Stimulated activated CD4-positive, alpha-beta T cell treated with anti-CD3 and anti-CD28 coated beads, Interleukin-12 subunit alpha, Interleukin-12 subunit beta, amount 100 ng/mL, for 48 hours (primary cell): ENCODE results near the gene SLC22A12.
"Not testable (repeated sequence)": the region's sequence is repeated elsewhere in the genome, so short reads cannot be mapped to it uniquely, and the experiment has no call there.

Source experiments
- DNase-seq, 3 donors: peaks; one replicate each; pipeline ENCODE4 v3.0.0-alpha.2; 2020; ENCODE audit warnings: low read depth in 2 of 3, low spot score in 1 of 3

The SLC22A12 gene

GRCh38 chr11:64590763-64591221 is at the start of gene SLC22A12:
Gene SLC22A12 (plus strand): TSS chr11:64591220. CDS start chr11:64591557, 337 bp downstream.
- DNase-seq = no peak

GRCh38 chr11:64542172-64543125 is 48.6 kb upstream of the SLC22A12 start:
- no peak for DNase-seq

GRCh38 chr11:64543818-64544217 is 47.2 kb upstream of the SLC22A12 start:
- DNase-seq = no peak

DNA sequence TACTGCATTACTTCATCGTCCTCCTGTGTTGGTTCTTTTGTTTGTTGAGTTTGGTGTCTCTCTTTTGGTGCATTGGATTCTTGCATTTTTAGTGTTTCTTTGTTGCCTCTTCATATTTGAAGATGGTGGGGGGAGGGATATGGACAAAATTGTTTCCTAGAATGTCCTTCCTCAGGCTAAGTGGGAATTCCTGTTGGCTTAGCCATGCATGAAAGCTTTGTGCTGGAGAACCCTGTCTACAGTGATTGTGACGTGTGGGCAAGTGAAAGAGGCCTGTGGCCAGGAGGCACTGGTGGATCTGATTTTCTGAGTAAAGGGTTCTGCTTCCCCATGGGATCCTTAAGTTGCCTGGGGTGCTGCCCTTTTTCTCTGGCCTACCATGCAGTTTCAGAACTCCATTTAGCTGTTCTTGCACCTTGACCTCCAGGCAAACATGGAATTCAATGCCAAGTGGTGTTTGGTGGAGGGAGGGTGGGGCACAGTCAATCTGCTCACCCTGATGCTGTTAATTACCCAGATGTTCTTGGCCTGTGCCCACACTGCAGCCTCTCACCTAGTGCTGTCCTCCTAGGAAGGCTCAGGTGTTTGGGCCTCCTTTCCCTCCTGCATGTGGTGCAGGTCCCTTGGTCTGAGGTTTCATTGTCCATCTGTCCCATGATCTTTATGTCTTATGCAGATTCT is 46.3 kb upstream of the SLC22A12 start:
- no peak for DNase-seq

DNA sequence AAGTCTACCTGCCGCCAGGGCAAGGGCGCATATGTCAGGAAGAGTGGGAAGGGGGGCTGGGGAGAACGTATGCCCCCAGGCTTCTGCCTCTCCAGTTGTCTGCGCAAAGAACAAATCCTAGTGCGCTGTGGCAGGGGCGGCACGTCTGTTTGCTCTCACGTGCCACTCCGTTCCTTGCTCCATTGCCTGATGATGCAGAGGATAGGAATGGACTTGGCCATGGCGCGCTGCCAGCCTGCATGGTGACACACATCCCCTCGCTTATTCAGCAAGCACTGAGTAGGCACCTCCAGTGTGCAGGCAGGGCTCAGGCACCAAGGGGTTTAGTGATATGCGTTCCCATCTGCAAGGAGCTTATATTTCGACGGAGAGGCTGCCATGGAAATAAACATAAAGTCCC is 45.4 kb upstream of the SLC22A12 start:
- DNase-seq = no peak

- no peak for DNase-seq
Measured at GRCh38 chr11:64546176-64546575, 44.8 kb upstream of the SLC22A12 start.

DNA sequence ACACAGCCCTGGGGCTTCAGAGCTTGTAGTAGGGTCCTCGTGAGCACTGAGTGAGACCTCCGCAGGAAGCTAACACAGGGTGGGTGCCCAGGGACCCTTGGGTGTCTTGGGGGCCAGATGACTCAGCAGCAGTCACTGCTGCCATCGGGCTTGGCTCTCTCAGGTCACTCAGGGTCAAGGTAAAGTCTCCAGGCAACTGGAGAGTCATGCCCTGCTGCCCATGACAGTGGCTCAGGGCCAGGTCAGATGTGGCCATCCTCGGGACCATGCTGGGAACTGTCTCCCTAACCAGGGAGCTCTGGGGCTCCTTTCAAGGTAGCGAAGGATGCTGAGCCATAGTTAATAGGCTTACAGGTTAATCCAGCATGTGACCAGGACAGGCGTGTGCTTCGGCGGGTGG is 44.4 kb upstream of the SLC22A12 start:
- no peak for DNase-seq

DNA sequence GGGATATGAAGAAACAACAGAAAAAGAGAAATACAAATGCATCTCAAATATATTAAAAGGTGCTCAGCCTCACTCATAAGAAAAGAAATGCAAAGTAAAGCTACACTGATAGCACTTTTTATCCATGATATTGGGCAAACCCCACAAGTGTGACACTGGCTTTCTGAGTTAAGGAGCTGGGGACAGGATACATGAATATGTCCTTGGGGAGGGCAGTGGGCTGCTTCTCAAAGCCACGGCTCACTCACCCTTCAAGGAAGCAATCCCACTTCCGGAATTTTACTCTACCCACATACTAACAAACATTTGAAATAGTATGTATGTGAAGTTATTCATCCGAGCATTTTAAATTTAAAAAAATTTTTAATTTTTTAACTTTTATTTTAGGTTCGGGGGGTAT is 41.1 kb upstream of the SLC22A12 start:
- DNase-seq = no peak

GRCh38 chr11:64553554-64554201 is 37.3 kb upstream of the SLC22A12 start:
- DNase-seq = peak; percentile 13 to 49 (median 36)

DNA sequence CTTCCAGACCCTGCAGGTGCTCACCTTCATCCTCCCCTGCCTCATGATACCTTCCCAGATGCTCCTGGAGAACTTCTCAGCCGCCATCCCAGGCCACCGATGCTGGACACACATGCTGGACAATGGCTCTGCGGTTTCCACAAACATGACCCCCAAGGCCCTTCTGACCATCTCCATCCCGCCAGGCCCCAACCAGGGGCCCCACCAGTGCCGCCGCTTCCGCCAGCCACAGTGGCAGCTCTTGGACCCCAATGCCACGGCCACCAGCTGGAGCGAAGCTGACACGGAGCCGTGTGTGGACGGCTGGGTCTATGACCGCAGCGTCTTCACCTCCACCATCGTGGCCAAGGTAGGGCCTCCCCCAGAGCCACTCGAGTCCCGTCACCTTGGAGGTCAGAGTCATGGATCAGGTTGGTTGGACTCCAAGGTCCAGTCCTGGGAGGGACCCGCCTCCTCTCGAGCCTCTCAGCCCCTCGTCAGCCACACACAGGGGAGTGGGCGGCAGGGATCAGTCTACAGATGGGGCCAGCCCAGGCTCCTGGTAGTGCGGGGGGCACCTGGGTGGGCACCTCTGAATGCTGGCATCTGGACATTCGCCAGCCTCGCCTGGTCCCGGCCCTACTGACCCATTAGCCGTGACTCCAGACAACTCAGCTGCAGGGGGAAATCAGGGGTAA is 34.8 kb upstream of the SLC22A12 start:
- DNase-seq = no peak

GRCh38 chr11:64556721-64557250 is 34.2 kb upstream of the SLC22A12 start:
- no peak for DNase-seq

- DNase-seq = no peak
Measured at GRCh38 chr11:64558065-64558745, 32.8 kb upstream of the SLC22A12 start.

GRCh38 chr11:64558869-64559268 is 32.2 kb upstream of the SLC22A12 start:
- no peak for DNase-seq

- DNase-seq = no peak
Measured at GRCh38 chr11:64559351-64560138, 31.5 kb upstream of the SLC22A12 start.

- no peak for DNase-seq
Measured at GRCh38 chr11:64560139-64560771, 30.8 kb upstream of the SLC22A12 start.

DNA sequence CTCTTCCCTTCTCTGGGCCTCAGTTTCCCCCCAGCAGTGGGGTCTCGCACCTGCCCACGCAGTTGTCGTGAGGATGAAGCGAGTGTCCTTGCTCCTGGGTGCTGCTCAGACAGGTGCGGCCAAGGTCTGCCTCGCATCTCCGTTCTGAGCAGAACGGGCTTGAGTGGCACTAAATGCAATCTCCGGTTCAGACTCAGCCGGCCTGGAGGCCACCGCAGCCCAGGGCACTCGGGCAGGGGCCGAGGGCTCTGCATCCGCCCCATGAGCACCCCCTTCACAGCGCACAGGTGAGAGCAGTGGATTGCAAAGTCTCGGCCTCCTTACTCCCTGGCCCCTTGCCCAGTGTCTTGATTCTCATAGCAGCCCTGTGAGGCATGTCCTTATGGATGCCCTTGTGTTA is 30.1 kb upstream of the SLC22A12 start:
- DNase-seq = no peak

- not testable (repeated sequence) for DNase-seq
Measured at GRCh38 chr11:64561429-64561828, 29.6 kb upstream of the SLC22A12 start.

GRCh38 chr11:64561984-64562722 is 28.9 kb upstream of the SLC22A12 start:
- DNase-seq = no peak
